Measurements from ENCODE around the gene PIEZO2.

Gene PIEZO2

GRCh38 chr18:10771053-10771709 lies 378.2 kb downstream of the PIEZO2 start:
- no peak for ATAC-seq
- no peak for TF ChIP-seq ZFP30 (CRISPR knock-in tag; IDR thresholded peaks at IDR 0.05)
- TF ChIP-seq OSR1 (CRISPR knock-in tag; IDR thresholded peaks at IDR 0.05): no peak
- TF ChIP-seq ARNTL (CRISPR knock-in tag; IDR thresholded peaks at IDR 0.05; ENCODE audit: borderline replicate concordance, low read depth): no peak
- no peak for TF ChIP-seq BACH2 (CRISPR knock-in tag; IDR thresholded peaks at IDR 0.05; ENCODE audit: borderline replicate concordance)
- no peak for TF ChIP-seq GLIS3 (CRISPR knock-in tag; IDR thresholded peaks at IDR 0.05)
- no peak for TF ChIP-seq POU6F1 (CRISPR knock-in tag; IDR thresholded peaks at IDR 0.05; ENCODE audit: borderline replicate concordance, low read depth)
- TF ChIP-seq RARB (CRISPR knock-in tag; IDR thresholded peaks at IDR 0.05): no peak

- ATAC-seq: no peak
- TF ChIP-seq TSHZ2 (CRISPR knock-in tag; IDR thresholded peaks at IDR 0.05) (no peak), POU6F1 (CRISPR knock-in tag; IDR thresholded peaks at IDR 0.05; ENCODE audit: borderline replicate concordance, low read depth) (no peak)
These were observed 379.1 kb downstream of the PIEZO2 start for GRCh38 chr18:10770264-10770663.

GRCh38 chr18:10768221-10768620 lies 381.1 kb downstream of the PIEZO2 start:
- TF ChIP-seq ISL1 (CRISPR knock-in tag; IDR thresholded peaks at IDR 0.05) (no peak), CREB5 (CRISPR knock-in tag; IDR thresholded peaks at IDR 0.05; ENCODE audit: low read depth) (no peak), BACH2 (CRISPR knock-in tag; IDR thresholded peaks at IDR 0.05; ENCODE audit: borderline replicate concordance) (no peak), ZNF8 (CRISPR knock-in tag; IDR thresholded peaks at IDR 0.05) (no peak)
- ATAC-seq: no peak

- ATAC-seq: no peak
- TF ChIP-seq ESRRG (CRISPR knock-in tag; IDR thresholded peaks at IDR 0.05) (no peak), TSHZ2 (CRISPR knock-in tag; IDR thresholded peaks at IDR 0.05) (no peak), TOX (CRISPR knock-in tag; IDR thresholded peaks at IDR 0.05; ENCODE audit: borderline replicate concordance) (no peak), ZNF8 (CRISPR knock-in tag; IDR thresholded peaks at IDR 0.05) (no peak), BACH2 (CRISPR knock-in tag; IDR thresholded peaks at IDR 0.05; ENCODE audit: borderline replicate concordance) (no peak), GLIS3 (CRISPR knock-in tag; IDR thresholded peaks at IDR 0.05) (no peak), TCF4 (CRISPR knock-in tag; IDR thresholded peaks at IDR 0.05; ENCODE audit: borderline replicate concordance) (no peak), ZNF565 (CRISPR knock-in tag; conservative IDR thresholded peaks at IDR 0.05; ENCODE audit: low read depth) (no peak), PATZ1 (CRISPR knock-in tag; IDR thresholded peaks at IDR 0.05; ENCODE audit: borderline replicate concordance) (no peak), ZFP30 (CRISPR knock-in tag; IDR thresholded peaks at IDR 0.05) (no peak), SNAI2 (CRISPR knock-in tag; IDR thresholded peaks at IDR 0.05) (no peak), CSDC2 (CRISPR knock-in tag; IDR thresholded peaks at IDR 0.05) (no peak), POU6F1 (CRISPR knock-in tag; IDR thresholded peaks at IDR 0.05; ENCODE audit: borderline replicate concordance, low read depth) (no peak), OSR1 (CRISPR knock-in tag; IDR thresholded peaks at IDR 0.05) (no peak), RARB (CRISPR knock-in tag; IDR thresholded peaks at IDR 0.05) (no peak), ISL1 (CRISPR knock-in tag; IDR thresholded peaks at IDR 0.05) (no peak), ZFP3 (CRISPR knock-in tag; IDR thresholded peaks at IDR 0.05) (no peak), ARNTL (CRISPR knock-in tag; IDR thresholded peaks at IDR 0.05; ENCODE audit: borderline replicate concordance, low read depth) (no peak), ZC3H10 (CRISPR knock-in tag; IDR thresholded peaks at IDR 0.05) (no peak)
These were observed 381.7 kb downstream of the PIEZO2 start for GRCh38 chr18:10767658-10768057.

All from SK-N-SH treated with all-trans-retinoic acid at 6 μM for 48 hours (cell line).